Colonic mucosa (tissue), 4 donors: ENCODE data around the gene LRRC63. TPM values are rescaled to one million over a fixed set of nuclear protein-coding genes. Genes with fewer than 3 reads are reported as not detected.

Experiments used
- DNase-seq: peaks from one replicate; pipeline ENCODE4 v3.0.0-alpha.2; 2020
- H3K27ac ChIP-seq: fragments of 200-600 bp; one replicate; pipeline ENCODE4 v1.8.0; 2021
- H3K27me3 ChIP-seq: fragments of 200-600 bp; one replicate; pipeline ENCODE4 v1.8.0; 2021
- H3K36me3 ChIP-seq: fragments of 200-600 bp; one replicate; pipeline ENCODE4 v1.8.0; 2021
- H3K4me1 ChIP-seq: fragments of 200-600 bp; one replicate; pipeline ENCODE4 v1.8.0; 2021; ENCODE audit warnings: mild to moderate bottlenecking
- H3K4me3 ChIP-seq: fragments of 200-600 bp; one replicate; pipeline ENCODE4 v1.8.0; 2021
- H3K9ac ChIP-seq, 2 donors: one replicate each; pipeline ENCODE4 v1.7.0; 2013; ENCODE audit warnings: control low read depth in 2 of 2, low read depth in 2 of 2, low read length in 2 of 2
- H3K9me3 ChIP-seq: fragments of 200-600 bp; one replicate; pipeline ENCODE4 v1.8.0; 2021
- CTCF ChIP-seq: fragments of 200-600 bp; IDR thresholded peaks from one replicate; pipeline ENCODE4 v1.8.0; 2022; ENCODE audit warnings: antibody characterized with exemption, mild to moderate bottlenecking
- intact Hi-C: fragments of 100-400 bp; cut with DNase I; formaldehyde crosslinking; loops from one replicate; pipeline ENCODE4 v1.14.1; 2022
- total RNA-seq, 2 donors: library from RNA; stranded (reverse); fragmentation: NEBNext Ultra II Directional in 1 of 2; extraction: Animal tissue kit (Norgen Biotek cat#: 25700) in 1 of 2; gene quantifications; one replicate each; pipeline ENCODE4 v1.2.1, GENCODE V29; 2021
- donor health status: healthy.
- donor health status: DM: no; HTN: no; CAD: no.
- donor health status: DM: no; HTN: no; CAD: no.

LRRC63 gene
- total RNA-seq, 2 donors from 2014 or later = not detected

- no peak overlapping the region for H3K4me3 ChIP-seq
- no peaks in the 10 kb centered on the region for H3K27me3 ChIP-seq
- H3K9ac ChIP-seq = no peak overlapping the region
- H3K9me3 ChIP-seq = no peaks in the 10 kb centered on the region
- no peaks in the 10 kb centered on the region for H3K36me3 ChIP-seq
- intact Hi-C loops = no loop called here
- TF ChIP-seq CTCF = no peak
- no peaks in the 10 kb centered on the region for H3K4me1 ChIP-seq
- H3K27ac ChIP-seq = peak overlapping the region; percentile 46
- DNase-seq = no peak
These were observed 33.6 kb upstream of the LRRC63 start for GRCh38 chr13:46178143-46178542.

- Histone ChIP-seq H3K36me3 (no peaks in the 10 kb centered on the region), H3K4me3 (no peak overlapping the region), H3K9ac (no peak overlapping the region), H3K27ac (peak overlapping the region; percentile 46), H3K27me3 (no peaks in the 10 kb centered on the region), H3K9me3 (no peaks in the 10 kb centered on the region), H3K4me1 (no peaks in the 10 kb centered on the region)
- no peak for DNase-seq
- no peak for TF ChIP-seq CTCF
- intact Hi-C loops = no loop called here
These were observed 32.9 kb upstream of the LRRC63 start for GRCh38 chr13:46178821-46179220.

- H3K27me3 ChIP-seq = no peaks in the 10 kb centered on the region
- no peaks in the 10 kb centered on the region for H3K9me3 ChIP-seq
- peak overlapping the region; percentile 66 for H3K27ac ChIP-seq
- H3K4me3 ChIP-seq = peak overlapping the region; percentile 25
- peak; percentile 65 for DNase-seq
- intact Hi-C loops = no loop called here
- no peak for TF ChIP-seq CTCF
- no peaks in the 10 kb centered on the region for H3K36me3 ChIP-seq
- H3K9ac ChIP-seq = no peak overlapping the region
- no peaks in the 10 kb centered on the region for H3K4me1 ChIP-seq
These were observed 32.2 kb upstream of the LRRC63 start for GRCh38 chr13:46179491-46179908.

- intact Hi-C loops = no loop called here
- no peaks in the 10 kb centered on the region for H3K27me3 ChIP-seq
- no peak for DNase-seq
- no peaks in the 10 kb centered on the region for H3K4me1 ChIP-seq
- no peaks in the 10 kb centered on the region for H3K9me3 ChIP-seq
- H3K27ac ChIP-seq = peak overlapping the region; percentile 66
- no peak overlapping the region for H3K9ac ChIP-seq
- H3K4me3 ChIP-seq = peak overlapping the region; percentile 25
- H3K36me3 ChIP-seq = no peaks in the 10 kb centered on the region
- no peak for TF ChIP-seq CTCF
These were observed 31.6 kb upstream of the LRRC63 start for GRCh38 chr13:46179969-46180763.

- no peak for DNase-seq
- no peak for TF ChIP-seq CTCF
- H3K27me3 ChIP-seq = no peaks in the 10 kb centered on the region
- no peaks in the 10 kb centered on the region for H3K36me3 ChIP-seq
- H3K9ac ChIP-seq = no peak overlapping the region
- H3K4me3 ChIP-seq = peak overlapping the region; percentile 25
- peak overlapping the region; percentile 66 for H3K27ac ChIP-seq
- H3K4me1 ChIP-seq = no peaks in the 10 kb centered on the region
- intact Hi-C loops = no loop called here
- H3K9me3 ChIP-seq = no peaks in the 10 kb centered on the region
These were observed 30.3 kb upstream of the LRRC63 start for GRCh38 chr13:46181377-46181839.
